Endothelial cell of umbilical vein (primary cell): ENCODE measurements around the gene AHI1. TPM values are rescaled to one million over a fixed set of nuclear protein-coding genes. Genes with fewer than 3 reads are reported as not detected.
A peak's percentile ranks its signal among the peaks of the same experiment; 100 is the strongest.

Experiments
- BruUV-seq: library from RNA; stranded (reverse); fragments of 400-500 nt; replicated peaks from 2 replicates; lab custom pipeline; 2021; lab: Mats Ljungman, UMichigan
- CTCF ChIA-PET: fragments of 300-600, 350-600 bp; sonication (Branson Sonifier 250); formaldehyde crosslinking; loops from one replicate; lab custom pipeline; 2021; ENCODE audit warnings: antibody characterized with exemption, inconsistent platforms; lab: Charles Lee
- POLR2A ChIA-PET: fragments of 300-600, 350-600 bp; sonication (Branson Sonifier 250); formaldehyde crosslinking; loops from one replicate; lab custom pipeline; 2021; ENCODE audit warnings: antibody characterized with exemption, inconsistent platforms; lab: Charles Lee
- DNase-seq: peaks from one replicate; pipeline ENCODE4 v3.0.0-alpha.2; 2011; ENCODE audit warnings: low read depth, low spot score
- FAIRE-seq: peaks from 2 replicates; lab custom pipeline; 2011; peaks lifted over from hg19 to GRCh38; lab: Jason Lieb, UNC
- H2AFZ ChIP-seq: 2 replicates; pipeline ENCODE4 v1.6.0; 2012; ENCODE audit warnings: low read depth, low read length, control low read depth, inconsistent platforms
- H3K27ac ChIP-seq: 2 replicates; pipeline ENCODE4 v1.5.1; 2011; ENCODE audit warnings: low read depth, mild to moderate bottlenecking, control low read depth, low read length, moderate library complexity; ENCODE audit not compliant: insufficient read depth
- H3K27me3 ChIP-seq, 2 experiments: 2 replicates each; pipeline versions ENCODE4 v1.6.0 to v1.6.1; 2011; ENCODE audit warnings: low read length in 2 of 2, mixed read lengths in 1 of 2; ENCODE audit not compliant: control insufficient read depth in 2 of 2, insufficient read depth in 2 of 2
- H3K36me3 ChIP-seq, 2 experiments: 2 replicates in 1 of 2; 3 replicates in 1 of 2; pipeline ENCODE4 v1.5.1; 2011; ENCODE audit warnings: low read length in 2 of 2, mild to moderate bottlenecking in 1 of 2, moderate library complexity in 1 of 2; ENCODE audit not compliant: control insufficient read depth in 2 of 2, insufficient read depth in 2 of 2; ENCODE audit errors: extremely low read depth in 1 of 2
- H3K4me1 ChIP-seq: 3 replicates; pipeline ENCODE4 v1.5.1; 2011; ENCODE audit warnings: mild to moderate bottlenecking, low read length; ENCODE audit not compliant: control insufficient read depth, insufficient read depth; ENCODE audit errors: extremely low read depth
- H3K4me2 ChIP-seq: 2 replicates; pipeline ENCODE4 v1.6.1; 2011; ENCODE audit warnings: low read length, control low read depth, mixed read lengths; ENCODE audit not compliant: insufficient read depth
- H3K4me3 ChIP-seq, 3 experiments: fragments of 200-600 bp in 1 of 3; sonication (generic), shearing (Covaris generic) in 1 of 3; replicated peaks in 1 of 3; 2 replicates each; pipeline ENCODE4 v1.5.1; 2011 to 2016; ENCODE audit warnings: control low read depth in 3 of 3, low read length in 3 of 3, mild to moderate bottlenecking in 2 of 3, inconsistent platforms in 1 of 3, low read depth in 1 of 3, moderate library complexity in 1 of 3; ENCODE audit not compliant: insufficient read depth in 1 of 3
- H3K79me2 ChIP-seq: 2 replicates; pipeline ENCODE4 v1.6.0; 2012; ENCODE audit warnings: low read length, inconsistent platforms; ENCODE audit not compliant: control insufficient read depth, insufficient read depth
- H3K9ac ChIP-seq: replicated peaks from 2 replicates; pipeline ENCODE3; 2011; ENCODE audit warnings: low read length, control low read depth; ENCODE audit not compliant: insufficient read depth; ENCODE audit errors: extremely low read depth
- H3K9me1 ChIP-seq: replicated peaks from 3 replicates; pipeline ENCODE4 v1.6.0; 2011; ENCODE audit warnings: mild to moderate bottlenecking, low read length; ENCODE audit not compliant: control insufficient read depth, insufficient read depth; ENCODE audit errors: extremely low read depth
- H3K9me3 ChIP-seq: replicated peaks from 2 replicates; pipeline ENCODE4 v1.5.1; 2012; ENCODE audit warnings: low read length, inconsistent platforms; ENCODE audit not compliant: control insufficient read depth, insufficient read depth
- H4K20me1 ChIP-seq: replicated peaks from 2 replicates; pipeline ENCODE3; 2011; ENCODE audit warnings: mild to moderate bottlenecking, low read length; ENCODE audit not compliant: control insufficient read depth, insufficient read depth; ENCODE audit errors: extremely low read depth
- CTCF ChIP-seq, 2 donors: IDR thresholded peaks; 1 replicate in 1 of 2; 2 replicates in 1 of 2; pipeline ENCODE4 v1.5.1; 2011; ENCODE audit warnings: low read length in 2 of 2, mild to moderate bottlenecking in 2 of 2, moderate library complexity in 2 of 2, control low read depth in 1 of 2, inconsistent platforms in 1 of 2, low read depth in 1 of 2; ENCODE audit not compliant: insufficient read depth in 1 of 2; ENCODE audit errors: extremely low read depth in 1 of 2
- EZH2 ChIP-seq: IDR thresholded peaks from 2 replicates; pipeline ENCODE4 v1.6.1; 2012; ENCODE audit warnings: borderline replicate concordance, low read depth, mild to moderate bottlenecking, moderate library complexity, low read length, inconsistent platforms; ENCODE audit not compliant: severe bottlenecking
- FOS ChIP-seq: IDR thresholded peaks from 2 replicates; pipeline ENCODE4 v1.6.1; 2011; ENCODE audit warnings: mild to moderate bottlenecking, low read length, moderate library complexity, borderline replicate concordance; ENCODE audit not compliant: insufficient read depth
- GATA2 ChIP-seq: IDR thresholded peaks from 2 replicates; pipeline ENCODE4 v1.7.0; 2011; ENCODE audit warnings: low read depth, mild to moderate bottlenecking, moderate library complexity, mixed read lengths, low read length; ENCODE audit not compliant: insufficient read length, insufficient read depth
- JUN ChIP-seq: IDR thresholded peaks from 2 replicates; pipeline ENCODE4 v1.6.1; 2011; ENCODE audit warnings: borderline replicate concordance, low read depth; ENCODE audit not compliant: insufficient read length, insufficient read depth
- MYC ChIP-seq: IDR thresholded peaks from one replicate; pipeline ENCODE4 v1.6.1; 2011; ENCODE audit warnings: mild to moderate bottlenecking, low read depth, low read length
- POLR2A ChIP-seq: IDR thresholded peaks from 2 replicates; pipeline ENCODE4 v1.6.1; 2012; ENCODE audit warnings: low read depth, mild to moderate bottlenecking, control low read depth, low read length
- dilution Hi-C: fragments of 300-500 bp; cut with MboI; formaldehyde crosslinking; loops from one replicate; pipeline ENCODE4 v1.15.0; 2019; ENCODE audit warnings: low sequenced_read_pairs; ENCODE audit not compliant: extremely low pct_ligation_motif_present
- intact Hi-C: fragments of 100-400 bp; cut with micrococcal nuclease; formaldehyde crosslinking; loops from one replicate; pipeline ENCODE4 v1.10.0; 2022
- polyA plus RNA-seq, 4 experiments: library from polyadenylated mRNA; depleted of rRNA in 3 of 4; stranded (reverse) in 3 of 4; unstranded in 1 of 4; fragments of >200 nt; gene quantifications; 2 replicates each; pipeline versions ENCODE4 v1.2.1 to v1.2.3, GENCODE V29; 2011 to 2012; ENCODE audit warnings: missing spikeins in 1 of 4
- total RNA-seq: library from RNA; stranded (reverse); gene quantifications from 2 replicates; pipeline ENCODE4 v1.2.3, GENCODE V29; 2021

Gene AHI1
- total and polyA plus RNA-seq, 2 donors (not counting 3 experiments of a cell fraction or from before 2014, with no cell fraction given): 5.1 to 20.7 TPM

GRCh38 chr6:135496800-135497411 is 634 bp downstream of the AHI1 start:
- POLR2A ChIA-PET: no interaction called here

More at GRCh38 chr6:135496800-135497411, 634 bp downstream of the AHI1 start:
- peak overlapping the region; percentile 96 to 98 (median 96) for H3K4me3 ChIP-seq
- no peaks in the 10 kb centered on the region for H3K36me3 ChIP-seq
- H3K79me2 ChIP-seq: peaks cover 19% of the 10 kb centered on the region
- peak overlapping the region; percentile 94 for H2AFZ ChIP-seq
- peak overlapping the region; percentile 99 for H3K27ac ChIP-seq
- intact Hi-C loops: loop anchor here (1.0 to 10.0 kb wide), 4 partner anchors 46 to 1288 kb away; partner anchors contain the start of genes BCLAF1 and MTFR2
- dilution Hi-C loops: no loop called here
- H3K4me2 ChIP-seq: peak overlapping the region; percentile 95
- H3K27me3 ChIP-seq: no peaks in the 10 kb centered on the region
- peak overlapping the region; percentile 100 for H3K9ac ChIP-seq
- H3K4me1 ChIP-seq: peaks cover 23% of the 10 kb centered on the region
- BruUV-seq: TSS peak; percentile 54
- no peak for TF ChIP-seq FOS
- TF ChIP-seq GATA2: no peak
- TF ChIP-seq MYC: no peak
- TF ChIP-seq CTCF (IDR thresholded peaks at IDR 0.05; ENCODE audit: extremely low read depth in 1 of 2, insufficient read depth in 1 of 2, low read depth in 1 of 2, low read length in 2 of 2): no peak
- no peak for TF ChIP-seq POLR2A
- TF ChIP-seq EZH2: no peak
- no peak for TF ChIP-seq JUN
- no peak for FAIRE-seq
- DNase-seq: no peak
- no peaks in the 10 kb centered on the region for H3K9me1 ChIP-seq
- CTCF ChIA-PET: no interaction called here
- no peaks in the 10 kb centered on the region for H3K9me3 ChIP-seq
- H4K20me1 ChIP-seq: no peaks in the 10 kb centered on the region
